ENCODE measurements around the gene ZNF311. TPM values are rescaled to one million over a fixed set of nuclear protein-coding genes. Genes with fewer than 3 reads are reported as not detected.

The ZNF311 gene
- total and polyA plus RNA-seq, 2 of the 13 experiments (the other 11 are each of a cell fraction or from before 2014, with no cell fraction given) = not detected

- TF ChIP-seq AHDC1 (CRISPR knock-in tag; IDR thresholded peaks at IDR 0.05; ENCODE audit: borderline replicate concordance) = no peak
- TF ChIP-seq MNT (IDR thresholded peaks at IDR 0.05) = no peak
- 0 out of 2 replicates have a peak, but pooled peaks have one; percentile 55 for TF ChIP-seq TP53 (CRISPR knock-in tag; conservative IDR thresholded peaks at IDR 0.05)
- no peak for TF ChIP-seq ZNF337 (CRISPR knock-in tag; IDR thresholded peaks at IDR 0.05; ENCODE audit: borderline replicate concordance, low read depth)
- TF ChIP-seq HOXA9 (CRISPR knock-in tag; IDR thresholded peaks at IDR 0.05; ENCODE audit: borderline replicate concordance) = 0 out of 2 replicates have a peak, but pooled peaks have one; percentile 2
- TF ChIP-seq TAF1 (CRISPR knock-in tag; IDR thresholded peaks at IDR 0.05) = no peak
- no peak for TF ChIP-seq ZNF468 (CRISPR knock-in tag; IDR thresholded peaks at IDR 0.05)
- TF ChIP-seq ARNT2 (CRISPR knock-in tag; IDR thresholded peaks at IDR 0.05; ENCODE audit: low read depth) = no peak
- no peak for TF ChIP-seq MTERF4 (CRISPR knock-in tag; IDR thresholded peaks at IDR 0.05)
- TF ChIP-seq, protein P1, sequence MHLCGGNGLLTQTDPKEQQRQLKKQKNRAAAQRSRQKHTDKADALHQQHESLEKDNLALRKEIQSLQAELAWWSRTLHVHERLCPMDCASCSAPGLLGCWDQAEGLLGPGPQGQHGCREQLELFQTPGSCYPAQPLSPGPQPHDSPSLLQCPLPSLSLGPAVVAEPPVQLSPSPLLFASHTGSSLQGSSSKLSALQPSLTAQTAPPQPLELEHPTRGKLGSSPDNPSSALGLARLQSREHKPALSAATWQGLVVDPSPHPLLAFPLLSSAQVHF (CRISPR knock-in tag; IDR thresholded peaks at IDR 0.05) = no peak
- peak; percentile 14; the same call in 1 of the 2 replicates for TF ChIP-seq ZNF317 (CRISPR knock-in tag; IDR thresholded peaks at IDR 0.05)
- TF ChIP-seq, protein P2, sequence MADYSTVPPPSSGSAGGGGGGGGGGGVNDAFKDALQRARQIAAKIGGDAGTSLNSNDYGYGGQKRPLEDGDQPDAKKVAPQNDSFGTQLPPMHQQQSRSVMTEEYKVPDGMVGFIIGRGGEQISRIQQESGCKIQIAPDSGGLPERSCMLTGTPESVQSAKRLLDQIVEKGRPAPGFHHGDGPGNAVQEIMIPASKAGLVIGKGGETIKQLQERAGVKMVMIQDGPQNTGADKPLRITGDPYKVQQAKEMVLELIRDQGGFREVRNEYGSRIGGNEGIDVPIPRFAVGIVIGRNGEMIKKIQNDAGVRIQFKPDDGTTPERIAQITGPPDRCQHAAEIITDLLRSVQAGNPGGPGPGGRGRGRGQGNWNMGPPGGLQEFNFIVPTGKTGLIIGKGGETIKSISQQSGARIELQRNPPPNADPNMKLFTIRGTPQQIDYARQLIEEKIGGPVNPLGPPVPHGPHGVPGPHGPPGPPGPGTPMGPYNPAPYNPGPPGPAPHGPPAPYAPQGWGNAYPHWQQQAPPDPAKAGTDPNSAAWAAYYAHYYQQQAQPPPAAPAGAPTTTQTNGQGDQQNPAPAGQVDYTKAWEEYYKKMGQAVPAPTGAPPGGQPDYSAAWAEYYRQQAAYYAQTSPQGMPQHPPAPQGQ (CRISPR knock-in tag; IDR thresholded peaks at IDR 0.05; ENCODE audit: borderline replicate concordance) = no peak
- TF ChIP-seq RAD51 (IDR thresholded peaks at IDR 0.05; ENCODE audit: borderline replicate concordance) = no peak
- TF ChIP-seq, protein P3, sequence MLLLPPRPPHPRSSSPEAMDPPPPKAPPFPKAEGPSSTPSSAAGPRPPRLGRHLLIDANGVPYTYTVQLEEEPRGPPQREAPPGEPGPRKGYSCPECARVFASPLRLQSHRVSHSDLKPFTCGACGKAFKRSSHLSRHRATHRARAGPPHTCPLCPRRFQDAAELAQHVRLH (CRISPR knock-in tag; IDR thresholded peaks at IDR 0.05; ENCODE audit: borderline replicate concordance, low read depth) = peak; percentile 2; the same call in 1 of the 2 replicates
- TF ChIP-seq ZNF124 (CRISPR knock-in tag; IDR thresholded peaks at IDR 0.05) = peak; percentile 10; the same call in 1 of the 2 replicates
- no peak for TF ChIP-seq BRD4 (CRISPR knock-in tag; IDR thresholded peaks at IDR 0.05)
- TF ChIP-seq IKZF5 (CRISPR knock-in tag; IDR thresholded peaks at IDR 0.05) = no peak
These were observed 23.7 kb downstream of the ZNF311 start (continued) for GRCh38 chr6:28981431-28981832.
